Body of pancreas (tissue), 4 donors: ENCODE data around the gene RAB30. TPM values are rescaled to one million over a fixed set of nuclear protein-coding genes. Genes with fewer than 3 reads are reported as not detected.

Experiments
- ATAC-seq: fragments of 150-250 bp; one replicate; pipeline ENCODE4 v1.9.1; 2016
- DNase-seq, 4 donors: peaks; one replicate each; pipeline ENCODE4 v3.0.0-alpha.2; 2019
- H3K27ac ChIP-seq, 4 donors: fragments of 200-600 bp; sonication (generic); 1 replicate in 3 of 4; 2 replicates in 1 of 4; pipeline versions ENCODE4 v1.5.1 to v1.6.1; 2016 to 2019; ENCODE audit warnings: mild to moderate bottlenecking in 1 of 4, mixed read lengths in 1 of 4, moderate library complexity in 1 of 4
- H3K27me3 ChIP-seq, 2 donors: fragments of 200-600 bp; sonication (generic); one replicate each; pipeline ENCODE4 v1.6.0; 2016; ENCODE audit warnings: mild to moderate bottlenecking in 1 of 2
- H3K36me3 ChIP-seq, 2 donors: fragments of 200-600 bp; sonication (generic); replicated peaks in 1 of 2; 2 replicates each; pipeline ENCODE4 v1.5.1; 2016; ENCODE audit warnings: low read depth in 2 of 2; ENCODE audit not compliant: insufficient read depth in 1 of 2
- H3K4me1 ChIP-seq: fragments of 200-600 bp; sonication (generic); one replicate; pipeline ENCODE4 v1.6.0; 2016
- H3K4me3 ChIP-seq, 2 donors: fragments of 200-600 bp; sonication (generic); 1 replicate in 1 of 2; 2 replicates in 1 of 2; pipeline ENCODE4 v1.5.1; 2016 to 2019
- H3K9me3 ChIP-seq, 3 donors: fragments of 200-600 bp; sonication (generic); 1 replicate in 2 of 3; 2 replicates in 1 of 3; pipeline ENCODE4 v1.5.1; 2016
- POLR2A ChIP-seq, 3 donors: fragments of 450-650 bp; IDR thresholded peaks; one replicate each; pipeline ENCODE4 v1.6.1; 2016; ENCODE audit warnings: antibody characterized with exemption in 3 of 3, mild to moderate bottlenecking in 2 of 3
- WGBS, 2 donors: methylation state at CpG; one replicate each; pipeline ENCODE4 v1.1.5; 2017; 5-methylcytosine and 5-hydroxymethylcytosine counted together
- intact Hi-C: fragments of 100-400 bp; cut with DNase I; formaldehyde crosslinking; loops from one replicate; pipeline ENCODE4 v1.15.1; 2023
- total RNA-seq, 2 donors: library from RNA; depleted of rRNA; stranded (reverse); fragments of >200 nt; gene quantifications; one replicate each; pipeline ENCODE4 v1.1.0, GENCODE V29; 2016
- TF ChIP-seq, protein P1 (sequence below), 7 experiments: fragments of 450-650 bp in 4 of 7; fragments of 200-600 bp in 3 of 7; sonication (generic) in 3 of 7; IDR thresholded peaks; one replicate each; pipeline ENCODE4 v1.5.1; 2016 to 2019; ENCODE audit warnings: antibody characterized with exemption in 7 of 7

Gene RAB30
- total RNA-seq, 2 donors from 2014 or later: 1.6 to 10.4 TPM

DNA sequence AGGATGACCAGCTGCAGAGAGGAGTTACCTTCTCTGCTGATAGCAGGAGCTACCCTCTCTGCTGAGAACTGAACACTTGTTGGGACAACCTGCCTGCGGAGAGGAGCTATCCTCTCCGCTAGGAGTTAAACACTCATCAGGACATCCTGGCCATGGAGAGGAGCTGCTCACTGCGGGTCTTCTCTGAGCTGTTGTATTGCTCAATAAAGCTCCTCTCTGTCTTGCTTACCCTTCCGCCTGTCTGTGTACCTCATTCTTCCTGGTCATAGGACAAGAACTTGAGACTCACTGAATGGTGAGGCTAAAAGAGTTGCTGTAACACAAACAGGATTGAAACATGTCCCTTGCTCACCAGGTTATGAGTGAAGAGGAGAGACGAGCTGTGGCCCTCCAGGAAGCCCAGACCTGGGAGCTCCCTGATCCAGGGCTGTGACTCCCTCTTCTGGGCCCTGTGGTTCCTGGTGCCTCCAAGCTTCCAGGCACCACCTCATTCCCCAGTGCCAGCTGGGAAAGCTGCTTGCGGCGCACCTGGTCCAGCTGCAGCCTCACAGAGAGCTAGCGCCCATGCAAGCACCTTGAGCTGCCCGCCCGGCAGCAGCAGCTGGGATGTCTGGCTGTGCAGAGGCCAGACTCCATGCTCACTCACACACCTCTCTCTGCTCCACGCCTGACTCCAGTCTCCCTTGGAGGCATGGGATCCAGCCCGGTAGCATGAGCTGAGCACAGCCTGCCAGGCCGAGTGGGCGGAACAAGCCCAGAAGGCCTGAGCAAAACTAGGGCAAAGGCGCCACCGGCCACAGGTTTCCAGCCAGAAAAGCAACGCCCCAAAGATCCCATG is 50.5 kb downstream of the RAB30 start:
- no peak for ATAC-seq
- Histone ChIP-seq H3K4me3 (no peak overlapping the region), H3K27ac (no peak overlapping the region), H3K27me3 (no peaks in the 10 kb centered on the region), H3K9me3 (no peaks in the 10 kb centered on the region), H3K36me3 (no peaks in the 10 kb centered on the region), H3K4me1 (no peaks in the 10 kb centered on the region)
- DNase-seq: no peak
- intact Hi-C loops: no loop called here
- WGBS, 2 donors: 94 to 96% methylated on average over 15 to 17 of the region's 17 CpGs
- TF ChIP-seq, protein P1, sequence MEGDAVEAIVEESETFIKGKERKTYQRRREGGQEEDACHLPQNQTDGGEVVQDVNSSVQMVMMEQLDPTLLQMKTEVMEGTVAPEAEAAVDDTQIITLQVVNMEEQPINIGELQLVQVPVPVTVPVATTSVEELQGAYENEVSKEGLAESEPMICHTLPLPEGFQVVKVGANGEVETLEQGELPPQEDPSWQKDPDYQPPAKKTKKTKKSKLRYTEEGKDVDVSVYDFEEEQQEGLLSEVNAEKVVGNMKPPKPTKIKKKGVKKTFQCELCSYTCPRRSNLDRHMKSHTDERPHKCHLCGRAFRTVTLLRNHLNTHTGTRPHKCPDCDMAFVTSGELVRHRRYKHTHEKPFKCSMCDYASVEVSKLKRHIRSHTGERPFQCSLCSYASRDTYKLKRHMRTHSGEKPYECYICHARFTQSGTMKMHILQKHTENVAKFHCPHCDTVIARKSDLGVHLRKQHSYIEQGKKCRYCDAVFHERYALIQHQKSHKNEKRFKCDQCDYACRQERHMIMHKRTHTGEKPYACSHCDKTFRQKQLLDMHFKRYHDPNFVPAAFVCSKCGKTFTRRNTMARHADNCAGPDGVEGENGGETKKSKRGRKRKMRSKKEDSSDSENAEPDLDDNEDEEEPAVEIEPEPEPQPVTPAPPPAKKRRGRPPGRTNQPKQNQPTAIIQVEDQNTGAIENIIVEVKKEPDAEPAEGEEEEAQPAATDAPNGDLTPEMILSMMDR (IDR thresholded peaks at IDR 0.05): no peak
- TF ChIP-seq POLR2A (IDR thresholded peaks at IDR 0.05): no peak

DNA sequence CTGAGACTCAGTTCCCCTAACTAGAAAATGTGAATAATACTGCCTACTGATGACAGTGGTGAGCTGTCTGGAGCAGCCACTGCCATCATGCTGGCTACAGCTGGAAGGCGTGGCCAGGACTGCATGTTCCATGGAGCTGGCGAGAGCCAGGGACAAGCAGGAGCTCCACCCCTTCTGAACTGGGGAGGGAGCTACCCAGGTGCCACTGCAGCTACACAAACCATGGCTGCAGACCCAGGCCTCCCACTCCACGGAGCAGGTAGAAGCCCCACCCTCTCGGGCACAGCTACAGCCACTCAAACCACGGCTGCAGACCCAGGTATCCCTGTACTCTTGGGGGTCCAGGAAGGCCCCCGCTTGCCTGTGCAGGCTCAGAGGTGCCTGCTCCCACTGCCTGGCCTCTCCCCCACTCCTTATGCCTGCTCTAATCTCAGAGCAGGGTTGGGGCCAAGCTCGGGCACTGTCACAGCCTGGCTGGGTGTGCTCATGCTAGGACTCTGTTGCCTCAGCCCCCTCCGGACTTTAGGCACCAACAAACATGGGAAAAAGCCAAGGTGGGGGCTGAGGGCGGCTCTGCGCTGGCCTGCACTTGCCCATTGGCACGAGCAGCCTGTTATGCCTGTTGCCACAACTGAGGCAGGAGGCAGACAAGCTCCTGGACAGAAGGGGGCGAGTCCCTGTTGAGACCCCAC is 51.7 kb downstream of the RAB30 start:
- intact Hi-C loops: no loop called here
- Histone ChIP-seq H3K36me3 (no peaks in the 10 kb centered on the region), H3K27me3 (no peaks in the 10 kb centered on the region), H3K27ac (no peak overlapping the region), H3K4me3 (no peak overlapping the region), H3K9me3 (no peaks in the 10 kb centered on the region), H3K4me1 (no peaks in the 10 kb centered on the region)
- DNase-seq (peak in 1 of 4 donors; percentile 55), ATAC-seq (no peak)
- 93 to 95% methylated on average over 8 to 10 of the region's 12 CpGs for WGBS, 2 donors
- TF ChIP-seq, protein P1 (IDR thresholded peaks at IDR 0.05): no peak
- no peak for TF ChIP-seq POLR2A (IDR thresholded peaks at IDR 0.05)

DNA sequence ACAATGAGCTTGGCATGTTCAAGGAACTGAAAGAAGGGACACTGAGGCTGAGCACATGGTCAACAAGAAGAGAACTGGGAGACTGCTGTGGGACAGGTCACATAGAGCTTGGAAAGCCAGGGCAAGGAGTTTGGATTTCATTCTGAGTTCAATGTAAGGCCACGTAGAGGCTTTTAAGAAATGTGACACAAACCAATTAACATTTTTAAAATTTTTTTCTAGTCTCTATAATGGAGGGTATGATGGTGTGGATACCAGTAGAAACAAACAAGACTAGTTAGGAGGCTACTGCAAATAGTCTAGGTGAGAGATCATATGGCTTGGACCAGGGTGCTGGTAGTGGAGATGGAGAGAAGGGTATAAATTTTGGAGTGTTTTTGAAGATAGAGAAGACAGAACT is 56.7 kb downstream of the RAB30 start:
- H3K27ac ChIP-seq: no peak overlapping the region
- no peaks in the 10 kb centered on the region for H3K36me3 ChIP-seq
- intact Hi-C loops: no loop called here
- 89 to 100% methylated on average over 1 of the region's 1 CpG for WGBS, 2 donors
- no peak for DNase-seq
- H3K9me3 ChIP-seq: no peaks in the 10 kb centered on the region
- H3K27me3 ChIP-seq: no peaks in the 10 kb centered on the region
- no peak for TF ChIP-seq POLR2A (IDR thresholded peaks at IDR 0.05)
- TF ChIP-seq, protein P1 (IDR thresholded peaks at IDR 0.05): no peak
- ATAC-seq: no peak
- no peak overlapping the region for H3K4me3 ChIP-seq
- peaks cover 8% of the 10 kb centered on the region for H3K4me1 ChIP-seq

DNA sequence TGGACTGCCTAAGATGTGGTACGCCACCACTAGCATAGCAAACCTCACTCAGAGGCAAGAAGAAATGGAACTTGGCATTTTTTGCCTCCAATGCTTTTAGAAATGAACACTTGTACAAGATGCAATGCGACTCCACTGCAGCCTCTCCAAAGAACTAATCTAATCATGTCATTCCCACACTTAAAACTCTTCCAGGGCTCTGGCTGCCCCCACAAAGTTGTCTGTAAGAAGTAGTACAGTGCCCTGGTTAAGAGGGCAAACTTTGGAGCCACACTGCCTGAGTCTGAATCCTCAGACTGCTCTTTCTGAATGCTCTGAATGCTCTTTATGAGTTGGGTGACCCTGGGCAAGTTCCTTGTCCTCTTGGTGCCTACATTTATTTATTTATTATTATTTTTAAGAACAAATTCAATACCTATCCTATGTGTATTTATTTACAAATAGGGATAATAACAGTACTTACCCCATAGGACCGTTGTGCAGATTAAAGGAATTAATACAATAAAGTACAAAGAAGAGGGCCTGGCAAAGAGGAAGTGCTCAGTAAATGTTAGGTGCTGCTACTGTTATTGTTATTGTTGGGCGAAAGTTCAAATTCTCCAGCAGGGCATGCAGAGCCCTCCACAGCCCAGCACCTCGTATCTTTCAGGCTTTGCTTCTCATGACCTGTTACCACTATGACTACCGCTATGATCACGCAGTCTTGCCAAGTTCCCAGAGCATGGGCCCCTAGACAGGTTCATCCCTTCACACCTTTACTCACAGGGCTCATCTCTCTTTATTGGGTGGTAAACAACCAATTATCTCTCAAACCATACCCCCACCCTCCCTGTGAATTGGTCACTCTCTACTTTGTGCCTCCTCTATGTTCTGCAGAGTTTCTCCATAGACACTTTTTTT is 59.3 kb downstream of the RAB30 start:
- TF ChIP-seq, protein P1 (IDR thresholded peaks at IDR 0.05): no peak
- intact Hi-C loops: no loop called here
- H3K27ac ChIP-seq: no peak overlapping the region
- WGBS, 2 donors: 86 to 87% methylated on average over 7 of the region's 7 CpGs
- ATAC-seq (no peak), DNase-seq (no peak)
- no peaks in the 10 kb centered on the region for H3K36me3 ChIP-seq
- no peaks in the 10 kb centered on the region for H3K27me3 ChIP-seq
- H3K4me1 ChIP-seq: peaks cover 21% of the 10 kb centered on the region
- H3K9me3 ChIP-seq: no peaks in the 10 kb centered on the region
- no peak overlapping the region for H3K4me3 ChIP-seq
